Measurements from ENCODE around the gene CCKAR.

CCKAR gene

DNA sequence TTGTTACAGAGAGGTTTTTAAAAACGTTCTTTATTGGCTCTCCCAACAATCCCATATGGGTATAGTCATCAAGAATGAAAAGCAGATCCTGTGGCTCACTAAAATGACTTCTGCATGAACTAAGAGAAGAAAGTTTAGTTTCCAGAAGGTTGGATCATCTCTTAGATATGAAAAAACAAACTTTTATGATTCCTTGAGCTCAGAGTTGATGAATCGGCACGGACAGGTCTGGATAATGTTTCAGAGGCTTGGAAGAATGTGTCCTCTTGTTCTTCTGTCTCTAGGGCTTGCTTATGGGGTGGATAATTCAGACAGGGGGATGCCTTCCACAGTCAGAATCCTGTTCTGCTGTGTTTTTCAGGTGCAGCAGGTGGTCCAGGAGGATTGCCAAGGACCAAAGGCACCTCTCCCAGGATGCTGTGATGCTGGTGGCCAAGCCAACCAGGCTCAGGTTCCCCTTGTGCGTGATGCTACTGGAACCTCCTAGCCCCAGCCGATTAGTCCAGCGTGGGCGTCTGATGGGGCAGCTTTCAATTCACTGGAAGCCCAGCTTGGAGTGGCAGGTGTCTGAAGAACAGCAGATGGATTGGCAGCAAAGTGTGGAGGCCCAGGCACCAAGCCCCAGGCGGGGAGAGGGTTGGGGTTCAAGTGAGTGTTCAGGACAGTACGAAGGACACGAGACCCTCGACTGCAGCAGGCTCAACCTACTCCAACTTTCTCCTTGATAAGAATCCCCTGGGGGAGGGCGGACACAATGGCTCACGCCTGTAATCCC lies 30.3 kb downstream of the CCKAR start:
- Histone ChIP-seq H3K9ac (ENCODE audit: low read length) (peak overlapping the region; percentile 57), H2BK12ac (ENCODE audit: low read length in 2 of 2) (no peak overlapping the region), H3K4me3 (ENCODE audit: insufficient read depth in 1 of 2, low read depth in 1 of 2, low read length in 2 of 2) (peak overlapping the region in 1 of 2 experiments; percentile 62), H3K23ac (ENCODE audit: low read length in 2 of 2) (no peak overlapping the region), H4K8ac (ENCODE audit: low read length) (no peak overlapping the region), H3K27ac (ENCODE audit: low read length, poor library complexity, severe bottlenecking) (peak overlapping the region; percentile 44), H3K18ac (ENCODE audit: low read depth in 1 of 2, low read length in 2 of 2) (no peak overlapping the region), H3K9me3 (ENCODE audit: control insufficient read depth, low read length) (peaks cover 5% of the 10 kb centered on the region), H2BK5ac (ENCODE audit: low read depth, low read length, poor library complexity, severe bottlenecking) (no peak overlapping the region), H2BK120ac (ENCODE audit: low read depth, low read length) (no peak overlapping the region), H4K91ac (ENCODE audit: low read length) (no peak overlapping the region), H3K4me1 (ENCODE audit: control insufficient read depth, insufficient read depth, low read depth, low read length) (peaks cover 5% of the 10 kb centered on the region), H3K27me3 (ENCODE audit: control insufficient read depth in 1 of 2, insufficient read depth in 1 of 2, low read length in 2 of 2) (no peaks in the 10 kb centered on the region), H2AK5ac (ENCODE audit: low read length, severe bottlenecking) (no peak overlapping the region), H2AFZ (ENCODE audit: low read depth, low read length) (no peak overlapping the region), H2BK15ac (ENCODE audit: low read depth, poor library complexity, severe bottlenecking) (no peak overlapping the region), H3K14ac (ENCODE audit: low read length in 2 of 2) (no peak overlapping the region), H3K36me3 (ENCODE audit: control insufficient read depth in 1 of 2, insufficient read depth in 2 of 2, low read depth in 1 of 2, low read length in 2 of 2) (no peaks in the 10 kb centered on the region), H3K79me1 (replicated peaks; ENCODE audit: low read length, poor library complexity, severe bottlenecking) (no peaks in the 10 kb centered on the region), H3K4me2 (ENCODE audit: low read length, poor library complexity, severe bottlenecking) (no peak overlapping the region), H3K4ac (ENCODE audit: low read depth in 1 of 2, low read length in 2 of 2) (no peak overlapping the region)
- no peak for DNase-seq
- 90% methylated on average over 7 of the region's 13 CpGs for WGBS

DNA sequence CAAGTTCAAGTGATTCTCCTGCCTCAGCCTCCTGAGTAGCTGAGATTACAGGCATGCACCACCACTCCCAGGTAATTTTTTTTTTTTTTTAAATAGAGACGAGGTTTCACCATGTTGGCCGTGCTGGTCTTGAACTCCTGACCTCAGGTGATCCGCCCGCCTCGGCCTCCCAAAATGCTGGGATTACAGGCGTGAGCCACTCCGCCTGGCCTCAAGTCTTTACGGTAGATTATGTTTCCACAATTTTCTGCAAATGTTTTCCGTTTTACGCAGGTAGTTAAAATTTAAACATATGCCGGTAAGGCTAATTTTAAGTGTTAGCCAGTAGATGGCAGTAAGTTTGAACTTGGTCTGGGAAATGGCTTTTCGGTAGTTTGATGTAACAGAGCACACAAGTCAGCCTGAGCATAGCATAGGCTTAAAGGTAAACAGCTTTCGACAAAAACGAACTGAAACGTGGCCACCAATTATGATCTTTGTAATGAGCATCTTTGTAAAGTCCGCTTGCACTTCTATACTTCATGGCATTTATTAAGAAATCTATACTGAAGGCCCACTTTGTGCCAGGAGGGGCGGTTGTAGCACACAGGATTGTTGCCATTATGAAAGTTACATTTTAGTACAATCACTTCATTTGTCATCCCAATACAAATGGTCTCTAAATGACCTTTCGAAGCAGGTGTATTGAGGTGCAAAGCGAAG lies 31.1 kb downstream of the CCKAR start:
- no peak overlapping the region for H4K8ac ChIP-seq (ENCODE audit: low read length)
- H4K91ac ChIP-seq (ENCODE audit: low read length): no peak overlapping the region
- no peak overlapping the region for H2BK15ac ChIP-seq (ENCODE audit: low read depth, poor library complexity, severe bottlenecking)
- no peak overlapping the region for H3K4me2 ChIP-seq (ENCODE audit: low read length, poor library complexity, severe bottlenecking)
- H3K23ac ChIP-seq (ENCODE audit: low read length in 2 of 2): no peak overlapping the region
- WGBS: 44% methylated on average over 16 of the region's 19 CpGs
- H3K18ac ChIP-seq (ENCODE audit: low read depth in 1 of 2, low read length in 2 of 2): no peak overlapping the region
- H2AK5ac ChIP-seq (ENCODE audit: low read length, severe bottlenecking): no peak overlapping the region
- H2BK5ac ChIP-seq (ENCODE audit: low read depth, low read length, poor library complexity, severe bottlenecking): no peak overlapping the region
- H3K4me3 ChIP-seq (ENCODE audit: insufficient read depth in 1 of 2, low read depth in 1 of 2, low read length in 2 of 2): peak overlapping the region in 1 of 2 experiments; percentile 62
- no peak overlapping the region for H3K14ac ChIP-seq (ENCODE audit: low read length in 2 of 2)
- H3K36me3 ChIP-seq (ENCODE audit: control insufficient read depth in 1 of 2, insufficient read depth in 2 of 2, low read depth in 1 of 2, low read length in 2 of 2): no peaks in the 10 kb centered on the region
- H3K4me1 ChIP-seq (ENCODE audit: control insufficient read depth, insufficient read depth, low read depth, low read length): peaks cover 5% of the 10 kb centered on the region
- H2AFZ ChIP-seq (ENCODE audit: low read depth, low read length): no peak overlapping the region
- H2BK120ac ChIP-seq (ENCODE audit: low read depth, low read length): no peak overlapping the region
- peak overlapping the region; percentile 40 for H3K27ac ChIP-seq (ENCODE audit: low read length, poor library complexity, severe bottlenecking)
- no peak overlapping the region for H2BK12ac ChIP-seq (ENCODE audit: low read length in 2 of 2)
- DNase-seq: peak; percentile 62
- H3K79me1 ChIP-seq (replicated peaks; ENCODE audit: low read length, poor library complexity, severe bottlenecking): no peaks in the 10 kb centered on the region
- H3K9me3 ChIP-seq (ENCODE audit: control insufficient read depth, low read length): peaks cover 11% of the 10 kb centered on the region
- H3K27me3 ChIP-seq (ENCODE audit: control insufficient read depth in 1 of 2, insufficient read depth in 1 of 2, low read length in 2 of 2): no peaks in the 10 kb centered on the region
- peak overlapping the region; percentile 57 for H3K9ac ChIP-seq (ENCODE audit: low read length)
- H3K4ac ChIP-seq (ENCODE audit: low read depth in 1 of 2, low read length in 2 of 2): no peak overlapping the region

DNA sequence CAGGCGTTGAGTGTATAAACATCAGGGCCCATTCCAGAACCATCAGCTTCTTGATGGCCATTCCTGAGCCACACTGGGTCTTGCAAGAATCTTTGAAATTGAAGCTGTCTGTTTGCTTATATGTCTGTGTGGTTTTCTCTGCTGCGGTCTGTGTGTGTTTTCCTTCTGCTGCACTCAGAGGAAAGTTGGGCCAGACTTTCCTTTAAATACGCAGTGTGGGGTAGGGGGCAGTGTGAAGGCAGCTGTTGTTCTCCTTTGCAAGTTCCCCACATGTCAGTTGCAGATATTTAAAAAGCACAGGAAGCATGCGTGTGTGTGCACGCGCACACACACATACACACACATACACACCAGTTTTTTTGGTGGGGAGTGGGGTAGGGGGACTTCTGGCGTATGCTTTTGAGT lies 32.1 kb downstream of the CCKAR start:
- Histone ChIP-seq H3K9ac (ENCODE audit: low read length) (no peak overlapping the region), H4K91ac (ENCODE audit: low read length) (no peak overlapping the region), H3K79me1 (replicated peaks; ENCODE audit: low read length, poor library complexity, severe bottlenecking) (no peaks in the 10 kb centered on the region), H3K9me3 (ENCODE audit: control insufficient read depth, low read length) (peaks cover 11% of the 10 kb centered on the region), H2BK5ac (ENCODE audit: low read depth, low read length, poor library complexity, severe bottlenecking) (no peak overlapping the region), H3K4me3 (ENCODE audit: insufficient read depth in 1 of 2, low read depth in 1 of 2, low read length in 2 of 2) (no peak overlapping the region), H3K27ac (ENCODE audit: low read length, poor library complexity, severe bottlenecking) (peak overlapping the region; percentile 16), H3K18ac (ENCODE audit: low read depth in 1 of 2, low read length in 2 of 2) (no peak overlapping the region), H3K23ac (ENCODE audit: low read length in 2 of 2) (no peak overlapping the region), H2BK120ac (ENCODE audit: low read depth, low read length) (no peak overlapping the region), H3K14ac (ENCODE audit: low read length in 2 of 2) (no peak overlapping the region), H3K36me3 (ENCODE audit: control insufficient read depth in 1 of 2, insufficient read depth in 2 of 2, low read depth in 1 of 2, low read length in 2 of 2) (no peaks in the 10 kb centered on the region), H2AK5ac (ENCODE audit: low read length, severe bottlenecking) (no peak overlapping the region), H2BK12ac (ENCODE audit: low read length in 2 of 2) (no peak overlapping the region), H3K4ac (ENCODE audit: low read depth in 1 of 2, low read length in 2 of 2) (no peak overlapping the region), H3K27me3 (ENCODE audit: control insufficient read depth in 1 of 2, insufficient read depth in 1 of 2, low read length in 2 of 2) (no peaks in the 10 kb centered on the region), H2BK15ac (ENCODE audit: low read depth, poor library complexity, severe bottlenecking) (no peak overlapping the region), H3K4me1 (ENCODE audit: control insufficient read depth, insufficient read depth, low read depth, low read length) (peaks cover 5% of the 10 kb centered on the region), H2AFZ (ENCODE audit: low read depth, low read length) (no peak overlapping the region), H4K8ac (ENCODE audit: low read length) (no peak overlapping the region), H3K4me2 (ENCODE audit: low read length, poor library complexity, severe bottlenecking) (no peak overlapping the region)
- 30% methylated on average over 2 of the region's 7 CpGs for WGBS
- DNase-seq: peak; percentile 75

DNA sequence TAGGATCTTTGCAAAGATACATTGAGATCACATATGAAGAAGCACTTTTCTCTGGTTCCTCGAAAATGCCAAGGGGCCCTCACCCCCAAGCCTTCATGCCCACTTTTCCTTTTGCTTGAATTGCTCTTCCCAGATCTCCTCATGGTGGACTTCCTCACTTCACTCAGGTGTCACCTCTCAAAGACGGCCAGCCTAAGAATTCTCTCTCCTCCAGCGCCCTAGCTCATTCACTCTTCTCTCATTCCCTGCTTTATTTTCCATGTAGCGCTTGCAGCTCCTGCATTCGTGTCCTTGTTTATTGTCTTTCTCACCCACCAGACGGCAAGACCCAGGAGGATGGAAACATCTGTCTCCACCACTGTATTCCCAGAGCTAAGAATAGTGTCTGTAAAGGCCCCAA lies 32.9 kb downstream of the CCKAR start:
- Histone ChIP-seq H2BK5ac (ENCODE audit: low read depth, low read length, poor library complexity, severe bottlenecking) (no peak overlapping the region), H3K27ac (ENCODE audit: low read length, poor library complexity, severe bottlenecking) (no peak overlapping the region), H4K91ac (ENCODE audit: low read length) (no peak overlapping the region), H2BK120ac (ENCODE audit: low read depth, low read length) (no peak overlapping the region), H3K4me3 (ENCODE audit: insufficient read depth in 1 of 2, low read depth in 1 of 2, low read length in 2 of 2) (no peak overlapping the region), H3K14ac (ENCODE audit: low read length in 2 of 2) (no peak overlapping the region), H2AFZ (ENCODE audit: low read depth, low read length) (no peak overlapping the region), H3K4me2 (ENCODE audit: low read length, poor library complexity, severe bottlenecking) (no peak overlapping the region), H3K36me3 (ENCODE audit: control insufficient read depth in 1 of 2, insufficient read depth in 2 of 2, low read depth in 1 of 2, low read length in 2 of 2) (no peaks in the 10 kb centered on the region), H4K8ac (ENCODE audit: low read length) (no peak overlapping the region), H2BK15ac (ENCODE audit: low read depth, poor library complexity, severe bottlenecking) (no peak overlapping the region), H3K4ac (ENCODE audit: low read depth in 1 of 2, low read length in 2 of 2) (no peak overlapping the region), H3K9me3 (ENCODE audit: control insufficient read depth, low read length) (peaks cover 10% of the 10 kb centered on the region), H3K18ac (ENCODE audit: low read depth in 1 of 2, low read length in 2 of 2) (no peak overlapping the region), H2BK12ac (ENCODE audit: low read length in 2 of 2) (no peak overlapping the region), H3K23ac (ENCODE audit: low read length in 2 of 2) (no peak overlapping the region), H3K79me1 (replicated peaks; ENCODE audit: low read length, poor library complexity, severe bottlenecking) (no peaks in the 10 kb centered on the region), H3K9ac (ENCODE audit: low read length) (no peak overlapping the region), H3K27me3 (ENCODE audit: control insufficient read depth in 1 of 2, insufficient read depth in 1 of 2, low read length in 2 of 2) (no peaks in the 10 kb centered on the region), H3K4me1 (ENCODE audit: control insufficient read depth, insufficient read depth, low read depth, low read length) (peaks cover 5% of the 10 kb centered on the region), H2AK5ac (ENCODE audit: low read length, severe bottlenecking) (no peak overlapping the region)
- peak; percentile 18 for DNase-seq
- 87% methylated on average over 6 of the region's 6 CpGs for WGBS
